ENCODE measurements around the gene CAPN1. TPM values are rescaled to one million over a fixed set of nuclear protein-coding genes. Genes with fewer than 3 reads are reported as not detected.

The CAPN1 gene
- total and polyA plus RNA-seq, 9 of the 15 experiments (the other 6 are each of a cell fraction or from before 2014, with no cell fraction given), result 3.5 to 199 (median 61.6) TPM

GRCh38 chr11:65150509-65151299 lies 31.0 kb upstream of the CAPN1 start (continued):
- TF ChIP-seq MLLT1 (IDR thresholded peaks at IDR 0.05) (0 out of 4 replicates have a peak, but pooled peaks of 1 of the 2 experiments have one; percentile 25), ZBTB5 (IDR thresholded peaks at IDR 0.05) (no peak), ZNF551 (CRISPR knock-in tag; IDR thresholded peaks at IDR 0.05) (no peak), MAFG (tag; conservative IDR thresholded peaks at IDR 0.05) (peak; percentile 66; the same call in 1 of the 2 replicates), PHTF2 (CRISPR knock-in tag; IDR thresholded peaks at IDR 0.05) (no peak), THRAP3 (IDR thresholded peaks at IDR 0.05; ENCODE audit: borderline replicate concordance) (no peak), SRSF3 (IDR thresholded peaks at IDR 0.05; ENCODE audit: insufficient read depth, low read length) (no peak), RNF2 (IDR thresholded peaks at IDR 0.05) (0 out of 2 replicates have a peak, but pooled peaks have one; percentile 47), ZNF277 (CRISPR knock-in tag; IDR thresholded peaks at IDR 0.05; ENCODE audit: borderline replicate concordance) (no peak), E2F6 (IDR thresholded peaks at IDR 0.05; ENCODE audit: borderline replicate concordance in 1 of 2, extremely low read depth in 1 of 2, insufficient read depth in 1 of 2, insufficient read length in 1 of 2, low read depth in 1 of 2, low read length in 1 of 2, poor library complexity in 1 of 2, severe bottlenecking in 1 of 2) (no peak), ZNF592 (IDR thresholded peaks at IDR 0.05) (peak; percentile 93), POU5F1 (IDR thresholded peaks at IDR 0.05; ENCODE audit: borderline replicate concordance, low read depth, low read length, partially characterized antibody) (no peak), POLR2A (conservative IDR thresholded peaks at IDR 0.05) (peak; percentile 56; the same call in 1 of the 2 replicates), FOXK1 (CRISPR knock-in tag; IDR thresholded peaks at IDR 0.05; ENCODE audit: borderline replicate concordance) (no peak), ZNF224 (CRISPR knock-in tag; IDR thresholded peaks at IDR 0.05) (no peak), HEY1 (CRISPR knock-in tag; IDR thresholded peaks at IDR 0.05; ENCODE audit: borderline replicate concordance) (no peak)

All from K562 (cell line).